ENCODE data around the gene DTNBP1. TPM values are rescaled to one million over a fixed set of nuclear protein-coding genes. Genes with fewer than 3 reads are reported as not detected.

The DTNBP1 gene
- total and polyA plus RNA-seq, 2 of the 8 experiments (the other 6 are each of a cell fraction or from before 2014, with no cell fraction given), result 13.5 to 22.1 TPM

DNA sequence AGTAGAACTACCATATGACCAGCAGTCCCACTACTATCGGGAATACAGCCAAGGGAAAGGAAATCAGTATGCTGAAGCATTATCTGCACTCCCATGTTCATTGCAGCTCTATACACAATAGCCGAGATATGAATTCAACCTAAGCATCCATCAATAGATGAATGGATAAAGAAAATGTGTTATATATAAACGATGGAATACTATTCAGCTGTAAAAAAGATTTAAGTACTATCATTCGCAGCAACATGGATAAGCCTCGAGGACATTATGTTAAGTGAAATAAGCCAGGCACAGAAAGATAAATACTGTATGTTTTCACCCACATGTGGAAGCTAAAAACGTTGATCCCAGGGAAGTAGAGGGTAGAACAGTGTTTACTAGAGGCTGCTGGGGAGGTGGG, 44.1 kb downstream of the DTNBP1 start:
- peaks cover 0 to under 1% of the 10 kb centered on the region in 2 experiments for H4K20me1 ChIP-seq (replicated peaks in 1 of 2; ENCODE audit: control insufficient read depth in 1 of 2, insufficient read depth in 2 of 2, low read length in 2 of 2)
- no peak for DNase-seq (ENCODE audit: low read depth in 1 of 2, low spot score in 2 of 2)
- no peaks in the 10 kb centered on the region for H3K36me3 ChIP-seq (ENCODE audit: control insufficient read depth in 2 of 4, insufficient read depth in 4 of 4, low read length in 3 of 4)
- no peak overlapping the region for H2AFZ ChIP-seq (ENCODE audit: low read length)
- no peak overlapping the region for H3K56ac ChIP-seq (replicated peaks; ENCODE audit: insufficient read length, low read depth, low read length)
- no peak overlapping the region for H3K14ac ChIP-seq (ENCODE audit: insufficient read length)
- no peak overlapping the region for H4K8ac ChIP-seq (ENCODE audit: extremely low read depth, insufficient read depth, low read length)
- no peaks in the 10 kb centered on the region for H3K9me3 ChIP-seq (ENCODE audit: insufficient read depth in 2 of 2, low read depth in 1 of 2, low read length in 1 of 2)
- no peak for FAIRE-seq
- peaks cover 3 to 12% (median 7%) of the 10 kb centered on the region in 4 experiments; a peak in 6 of 7 replicates for H3K4me1 ChIP-seq (replicated peaks in 1 of 4; ENCODE audit: control insufficient read depth in 3 of 4, insufficient read depth in 4 of 4, low read length in 3 of 4)
- no peak overlapping the region for H4K91ac ChIP-seq (replicated peaks; ENCODE audit: insufficient read length, low read length)
- H3K18ac ChIP-seq (ENCODE audit: extremely low read depth, low read length), result no peak overlapping the region
- no peaks in the 10 kb centered on the region for H3K27me3 ChIP-seq (replicated peaks in 1 of 4; ENCODE audit: control insufficient read depth in 3 of 4, extremely low read depth in 1 of 4, insufficient read depth in 3 of 4, low read length in 3 of 4)
- no peak overlapping the region for H2BK20ac ChIP-seq (ENCODE audit: low read length)
- no peak overlapping the region for H3K4me2 ChIP-seq (ENCODE audit: insufficient read depth in 1 of 2, low read depth in 2 of 2, low read length in 2 of 2)
- CTCF ChIA-PET (ENCODE audit: partially characterized antibody), result interaction anchor here (0.6 to 1.1 kb wide), 4 partner anchors 9 to 667 kb away, joined by 3 read pairs; no protein-coding TSS in a partner anchor
- no peak overlapping the region for H3K27ac ChIP-seq (ENCODE audit: low read depth, low read length)
- no peak overlapping the region for H4K5ac ChIP-seq (ENCODE audit: insufficient read length, low read depth, low read length)
- no peak overlapping the region for H3K9ac ChIP-seq (replicated peaks in 1 of 4; ENCODE audit: extremely low read depth in 1 of 4, low read depth in 3 of 4, low read length in 3 of 4)
- no peak overlapping the region for H3K23ac ChIP-seq (ENCODE audit: insufficient read length)
- no peak overlapping the region for H2AK5ac ChIP-seq (ENCODE audit: low read depth, low read length)
- TF ChIP-seq GTF2F1 (IDR thresholded peaks at IDR 0.05; ENCODE audit: borderline replicate concordance, low read depth, low read length), result no peak
- TF ChIP-seq SP2 (IDR thresholded peaks at IDR 0.05; ENCODE audit: low read length), result no peak
- TF ChIP-seq RAD21 (IDR thresholded peaks at IDR 0.05 in 1 of 2, conservative IDR thresholded peaks at IDR 0.05 in 1 of 2; ENCODE audit: low read depth in 2 of 2, low read length in 2 of 2), result no peak
- no peak for TF ChIP-seq POLR2AphosphoS5 (IDR thresholded peaks at IDR 0.05; ENCODE audit: low read depth, low read length)
- TF ChIP-seq TAF7 (optimal IDR thresholded peaks at IDR 0.05; ENCODE audit: borderline replicate concordance, low read depth, low read length), result no peak
- TF ChIP-seq SP4 (IDR thresholded peaks at IDR 0.05; ENCODE audit: low read length), result no peak
- no peak for TF ChIP-seq CEBPB (IDR thresholded peaks at IDR 0.05; ENCODE audit: low read depth, low read length)
- no peak for TF ChIP-seq RFX5 (IDR thresholded peaks at IDR 0.05; ENCODE audit: borderline replicate concordance, low read depth, low read length)
- TF ChIP-seq ZNF274 (IDR thresholded peaks at IDR 0.05; ENCODE audit: borderline replicate concordance, extremely low read depth, low read length), result no peak
- no peak for TF ChIP-seq TCF12 (IDR thresholded peaks at IDR 0.05; ENCODE audit: low read depth, low read length)
- no peak for TF ChIP-seq ASH2L (IDR thresholded peaks at IDR 0.05; ENCODE audit: low read length)
- H2BK5ac ChIP-seq (ENCODE audit: low read depth, low read length), result no peak overlapping the region
- H2BK120ac ChIP-seq (replicated peaks; ENCODE audit: low read depth, low read length), result no peak overlapping the region
- H2BK12ac ChIP-seq (ENCODE audit: low read depth, low read length), result no peak overlapping the region
- H3K79me1 ChIP-seq (ENCODE audit: low read depth, low read length), result no peaks in the 10 kb centered on the region
- no peak overlapping the region for H3K4me3 ChIP-seq (ENCODE audit: extremely low read depth in 1 of 4, insufficient read depth in 2 of 4, low read depth in 3 of 4, low read length in 4 of 4)
- 94% methylated on average over 6 of the region's 6 CpGs; no CpG with 5 or more reads in 1 of the 2 experiments for WGBS, 2 experiments (ENCODE audit: extremely low coverage in 1 of 2, insufficient coverage in 1 of 2, insufficient read length in 1 of 2, insufficient replicate concordance in 2 of 2, low coverage in 1 of 2, low lambda C conversion rate in 2 of 2, missing lambda C conversion rate in 1 of 2)
- POLR2A ChIA-PET (ENCODE audit: partially characterized antibody), result no interaction called here
- H2BK15ac ChIP-seq (ENCODE audit: low read length), result no peak overlapping the region
- no peak overlapping the region for H3K4ac ChIP-seq (replicated peaks; ENCODE audit: insufficient read length, low read depth, low read length)
- H3K23me2 ChIP-seq (ENCODE audit: low read depth, low read length), result no peaks in the 10 kb centered on the region
- H3K79me2 ChIP-seq (ENCODE audit: control insufficient read depth in 1 of 2, insufficient read depth in 2 of 2, low read length in 2 of 2), result 0 out of 4 replicates have a peak, but pooled peaks cover 0 to 9% of the 10 kb centered on the region in 2 experiments
